Pons (tissue), 1 donor: ENCODE measurements around the gene PADI6.
"Not testable (repeated sequence)": the region's sequence is repeated elsewhere in the genome, so short reads cannot be mapped to it uniquely, and the experiment has no call there.

Experiments
- DNase-seq: peaks from one replicate; pipeline ENCODE4 v3.0.0-alpha.2; 2016; ENCODE audit warnings: low spot score

The PADI6 gene

GRCh38 chr1:17404034-17404684 is 32.2 kb downstream of the PADI6 start:
- DNase-seq, result no peak

- no peak for DNase-seq
Measured at GRCh38 chr1:17404820-17405219, 32.8 kb downstream of the PADI6 start.

- DNase-seq, result peak; percentile 49
Measured at GRCh38 chr1:17405898-17406759, 34.1 kb downstream of the PADI6 start.

- not testable (repeated sequence) for DNase-seq
Measured at GRCh38 chr1:17406760-17407475, 34.9 kb downstream of the PADI6 start.

- DNase-seq, result not testable (repeated sequence)
Measured at GRCh38 chr1:17407786-17408514, 36.0 kb downstream of the PADI6 start.

GRCh38 chr1:17409391-17409811 is 37.4 kb downstream of the PADI6 start:
- no peak for DNase-seq

- DNase-seq, result no peak
Measured at GRCh38 chr1:17412093-17412870, 40.3 kb downstream of the PADI6 start.

GRCh38 chr1:17414022-17414421 is 42.0 kb downstream of the PADI6 start:
- DNase-seq, result no peak

GRCh38 chr1:17416389-17416788 is 44.4 kb downstream of the PADI6 start:
- DNase-seq, result no peak

- DNase-seq, result peak; percentile 47
Measured at GRCh38 chr1:17419626-17420328, 47.8 kb downstream of the PADI6 start.

- DNase-seq, result no peak
Measured at GRCh38 chr1:17420391-17420918, 48.5 kb downstream of the PADI6 start.

GRCh38 chr1:17422461-17422860 is 50.5 kb downstream of the PADI6 start:
- no peak for DNase-seq

- DNase-seq, result no peak
Measured at GRCh38 chr1:17423781-17424245, 51.8 kb downstream of the PADI6 start.

GRCh38 chr1:17425806-17426600 is 54.0 kb downstream of the PADI6 start:
- no peak for DNase-seq

GRCh38 chr1:17427696-17428660 is 56.0 kb downstream of the PADI6 start:
- no peak for DNase-seq

- DNase-seq, result no peak
Measured at GRCh38 chr1:17429183-17429582, 57.2 kb downstream of the PADI6 start.

- DNase-seq, result no peak
Measured at GRCh38 chr1:17432412-17432811, 60.4 kb downstream of the PADI6 start.

- DNase-seq, result no peak
Measured at GRCh38 chr1:17433261-17433660, 61.3 kb downstream of the PADI6 start.
